Measurements from ENCODE around the gene RNASEH2A. TPM values are rescaled to one million over a fixed set of nuclear protein-coding genes. Genes with fewer than 3 reads are reported as not detected.
A peak's percentile ranks its signal among the peaks of the same experiment; 100 is the strongest.

RNASEH2A gene
- polyA plus RNA-seq, 1 experiment: 11.7 TPM

DNA sequence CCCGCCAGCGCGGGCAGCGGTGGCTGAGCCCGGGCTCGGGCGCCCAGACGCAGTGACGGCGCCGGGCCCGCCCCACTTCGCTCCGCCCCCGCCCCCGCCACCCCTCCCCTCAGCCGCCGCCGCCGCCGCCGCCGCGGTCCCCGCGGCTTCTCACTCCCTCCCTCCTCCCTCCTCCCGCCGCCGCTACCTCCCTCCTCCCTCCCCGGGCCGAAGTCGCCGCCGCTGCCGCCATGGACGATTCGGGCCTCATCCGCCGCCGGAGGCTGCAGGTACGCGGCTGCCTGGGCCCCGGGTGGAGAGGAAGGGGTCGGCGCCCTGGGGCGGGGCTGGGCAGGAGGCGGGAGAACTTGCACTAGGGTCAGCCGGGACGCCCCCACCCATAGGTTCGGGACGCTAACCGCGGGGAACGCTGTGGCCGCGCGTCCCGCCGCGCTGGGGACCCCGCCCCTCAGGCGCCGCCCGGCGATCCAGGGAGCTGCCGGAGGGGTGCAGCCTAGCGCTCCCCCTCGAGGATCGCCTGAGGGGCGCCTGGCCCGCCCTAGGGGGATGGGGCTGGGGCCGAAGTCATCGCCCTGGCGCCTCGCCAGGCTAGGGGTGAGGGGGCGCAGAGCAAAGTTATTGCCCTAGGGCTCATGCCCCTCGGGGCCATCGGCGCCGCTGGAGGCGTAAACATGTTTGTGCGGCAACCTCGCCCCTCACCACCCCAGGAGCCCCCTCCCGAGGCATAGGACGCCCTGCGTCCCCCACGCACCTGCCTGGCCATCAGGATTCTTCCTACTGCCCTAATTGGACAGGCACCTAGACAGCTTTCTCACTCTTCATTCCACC is 27.6 kb downstream of the RNASEH2A start:
- Histone ChIP-seq H3K4me3 (ENCODE audit: low read depth, low read length) (peak overlapping the region; percentile 56), H3K27ac (ENCODE audit: low read depth, low read length) (no peak overlapping the region), H3K9me3 (ENCODE audit: control insufficient read depth, insufficient read depth, low read length) (no peaks in the 10 kb centered on the region; the same call in 1 of the 2 replicates), H3K27me3 (ENCODE audit: control insufficient read depth, insufficient read depth, low read length) (peaks cover 55% of the 10 kb centered on the region)
- CTCF ChIA-PET: interaction anchor here (0.9 to 1.2 kb wide), 3 partner anchors 13 to 67 kb away, joined by 4 to 6 read pairs (median 5); no protein-coding TSS in a partner anchor
- POLR2A ChIA-PET: interaction anchor here (0.6 kb wide), 1 partner anchor 394 kb away, joined by 6 read pairs; no protein-coding TSS in a partner anchor
- TF ChIP-seq, protein P1, sequence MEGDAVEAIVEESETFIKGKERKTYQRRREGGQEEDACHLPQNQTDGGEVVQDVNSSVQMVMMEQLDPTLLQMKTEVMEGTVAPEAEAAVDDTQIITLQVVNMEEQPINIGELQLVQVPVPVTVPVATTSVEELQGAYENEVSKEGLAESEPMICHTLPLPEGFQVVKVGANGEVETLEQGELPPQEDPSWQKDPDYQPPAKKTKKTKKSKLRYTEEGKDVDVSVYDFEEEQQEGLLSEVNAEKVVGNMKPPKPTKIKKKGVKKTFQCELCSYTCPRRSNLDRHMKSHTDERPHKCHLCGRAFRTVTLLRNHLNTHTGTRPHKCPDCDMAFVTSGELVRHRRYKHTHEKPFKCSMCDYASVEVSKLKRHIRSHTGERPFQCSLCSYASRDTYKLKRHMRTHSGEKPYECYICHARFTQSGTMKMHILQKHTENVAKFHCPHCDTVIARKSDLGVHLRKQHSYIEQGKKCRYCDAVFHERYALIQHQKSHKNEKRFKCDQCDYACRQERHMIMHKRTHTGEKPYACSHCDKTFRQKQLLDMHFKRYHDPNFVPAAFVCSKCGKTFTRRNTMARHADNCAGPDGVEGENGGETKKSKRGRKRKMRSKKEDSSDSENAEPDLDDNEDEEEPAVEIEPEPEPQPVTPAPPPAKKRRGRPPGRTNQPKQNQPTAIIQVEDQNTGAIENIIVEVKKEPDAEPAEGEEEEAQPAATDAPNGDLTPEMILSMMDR (IDR thresholded peaks at IDR 0.05; ENCODE audit: low read depth, low read length): no peak
- DNase-seq (ENCODE audit: low read depth, low spot score): no peak

DNA sequence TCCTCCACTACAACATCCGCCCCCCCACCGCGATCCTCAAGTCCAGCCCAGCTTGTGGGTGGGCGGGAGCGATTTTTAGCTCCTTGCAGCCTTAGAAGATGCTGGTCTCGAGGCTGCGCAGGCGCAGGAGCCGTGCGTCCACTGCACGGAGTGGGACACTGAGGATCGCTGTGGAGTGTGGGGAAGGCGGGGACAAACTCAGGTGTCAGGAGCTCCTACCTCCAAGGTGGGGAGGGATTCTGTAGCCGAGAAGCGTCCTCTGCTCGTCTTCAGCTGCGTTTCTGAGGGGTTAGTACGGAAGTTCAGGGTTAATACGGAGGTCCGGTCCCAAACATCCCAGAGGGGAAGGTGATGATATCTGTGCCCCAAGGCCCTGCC is 28.2 kb downstream of the RNASEH2A start, which contains the start of gene RTBDN:
Gene RTBDN (minus strand): TSS at position 14 of the 378 bp plus-strand sequence. CDS start 4,600 bp downstream, outside the sequence.
- peaks cover 59% of the 10 kb centered on the region for H3K27me3 ChIP-seq (ENCODE audit: control insufficient read depth, insufficient read depth, low read length)
- DNase-seq (ENCODE audit: low read depth, low spot score): no peak
- H3K27ac ChIP-seq (ENCODE audit: low read depth, low read length): no peak within 1 kb of the TSS
- TF ChIP-seq, protein P1 (IDR thresholded peaks at IDR 0.05; ENCODE audit: low read depth, low read length): no peak
- no peaks in the 10 kb centered on the region; the same call in 1 of the 2 replicates for H3K9me3 ChIP-seq (ENCODE audit: control insufficient read depth, insufficient read depth, low read length)
- CTCF ChIA-PET: interaction anchor here (0.9 to 1.2 kb wide), 3 partner anchors 12 to 67 kb away, joined by 4 to 6 read pairs (median 5); no protein-coding TSS in a partner anchor
- POLR2A ChIA-PET: interaction anchor here (0.6 kb wide), 1 partner anchor 393 kb away, joined by 6 read pairs; no protein-coding TSS in a partner anchor
- H3K4me3 ChIP-seq (ENCODE audit: low read depth, low read length): peak within 1 kb of the TSS; percentile 56

DNA sequence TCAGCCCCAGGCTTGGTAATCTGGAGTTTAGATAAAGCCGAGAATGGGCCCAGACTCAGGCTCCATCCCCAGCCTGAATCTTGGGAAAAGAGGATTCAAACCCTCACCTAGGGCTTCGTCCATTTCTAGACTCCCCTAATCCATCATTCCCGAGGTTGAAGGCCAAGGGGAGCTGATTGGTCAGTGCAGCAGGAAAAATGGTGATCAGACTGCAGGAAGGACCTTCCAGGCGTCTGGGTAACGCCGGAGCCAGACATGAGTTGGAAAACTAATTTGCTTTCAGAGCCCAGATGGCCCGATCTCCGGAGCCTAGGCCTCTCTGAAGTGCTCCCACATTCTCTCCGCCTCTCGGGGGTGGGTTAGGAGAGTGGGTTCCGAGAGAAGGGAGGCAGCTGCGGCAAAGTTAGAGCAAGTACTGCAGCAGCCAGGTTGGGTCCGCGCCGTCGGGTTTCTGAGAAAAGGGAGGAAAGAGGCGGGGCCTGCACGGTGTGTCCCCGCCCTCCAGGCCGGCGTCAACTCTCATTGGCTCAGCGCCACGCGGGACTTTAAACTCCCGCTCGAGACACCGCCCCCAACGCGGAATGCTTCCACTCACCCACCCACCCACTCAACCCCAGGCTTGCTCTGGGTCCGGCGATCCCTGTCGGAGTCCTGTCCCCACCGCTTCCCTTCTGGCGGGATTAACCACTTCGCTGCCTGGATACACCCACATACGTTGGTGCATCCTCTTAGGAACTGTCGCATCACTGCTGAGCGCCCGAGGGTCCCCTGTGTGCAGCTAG is 28.8 kb downstream of the RNASEH2A start:
- Histone ChIP-seq H3K9me3 (ENCODE audit: control insufficient read depth, insufficient read depth, low read length) (no peaks in the 10 kb centered on the region; the same call in 1 of the 2 replicates), H3K4me3 (ENCODE audit: low read depth, low read length) (no peak overlapping the region), H3K27ac (ENCODE audit: low read depth, low read length) (no peak overlapping the region), H3K27me3 (ENCODE audit: control insufficient read depth, insufficient read depth, low read length) (peaks cover 66% of the 10 kb centered on the region)
- TF ChIP-seq, protein P1 (IDR thresholded peaks at IDR 0.05; ENCODE audit: low read depth, low read length): no peak
- DNase-seq (ENCODE audit: low read depth, low spot score): no peak
- ChIA-PET POLR2A (no interaction called here), CTCF (interaction anchor here (0.9 to 1.2 kb wide), 2 partner anchors 13 to 68 kb away, joined by 4 to 5 read pairs; no protein-coding TSS in a partner anchor)

DNA sequence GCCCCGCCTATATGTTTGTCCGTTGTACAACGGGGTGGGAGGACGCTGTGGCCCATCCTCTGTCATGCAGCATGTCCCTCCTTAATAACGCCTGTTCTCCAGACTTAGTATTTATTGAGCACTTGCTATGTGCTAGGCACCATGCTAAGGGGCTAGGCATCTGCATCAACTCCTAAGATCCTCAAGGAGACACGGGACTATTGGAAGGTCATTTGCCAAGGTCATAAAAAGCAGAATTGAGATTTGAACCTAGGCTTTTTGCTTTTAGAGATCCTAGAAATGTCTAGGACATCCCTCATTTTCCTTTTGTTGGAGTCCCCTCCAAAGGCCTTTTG is 30.1 kb downstream of the RNASEH2A start:
- POLR2A ChIA-PET: no interaction called here
- CTCF ChIA-PET: interaction anchor here (1.2 to 1.4 kb wide), 2 partner anchors 12 to 70 kb away, joined by 5 to 6 read pairs; no protein-coding TSS in a partner anchor

More for the DNA sequence above, 30.1 kb downstream of the RNASEH2A start:
- no peak overlapping the region for H3K27ac ChIP-seq (ENCODE audit: low read depth, low read length)
- TF ChIP-seq, protein P1 (IDR thresholded peaks at IDR 0.05; ENCODE audit: low read depth, low read length): no peak
- no peak overlapping the region for H3K4me3 ChIP-seq (ENCODE audit: low read depth, low read length)
- peaks cover 5% of the 10 kb centered on the region; the same call in 1 of the 2 replicates for H3K9me3 ChIP-seq (ENCODE audit: control insufficient read depth, insufficient read depth, low read length)
- DNase-seq (ENCODE audit: low read depth, low spot score): no peak
- H3K27me3 ChIP-seq (ENCODE audit: control insufficient read depth, insufficient read depth, low read length): peaks cover 76% of the 10 kb centered on the region

Measured in AG04450 (cell line).